Measurements from ENCODE around the gene BCL2.
A peak's percentile ranks its signal among the peaks of the same experiment; 100 is the strongest.

BCL2 gene

DNA sequence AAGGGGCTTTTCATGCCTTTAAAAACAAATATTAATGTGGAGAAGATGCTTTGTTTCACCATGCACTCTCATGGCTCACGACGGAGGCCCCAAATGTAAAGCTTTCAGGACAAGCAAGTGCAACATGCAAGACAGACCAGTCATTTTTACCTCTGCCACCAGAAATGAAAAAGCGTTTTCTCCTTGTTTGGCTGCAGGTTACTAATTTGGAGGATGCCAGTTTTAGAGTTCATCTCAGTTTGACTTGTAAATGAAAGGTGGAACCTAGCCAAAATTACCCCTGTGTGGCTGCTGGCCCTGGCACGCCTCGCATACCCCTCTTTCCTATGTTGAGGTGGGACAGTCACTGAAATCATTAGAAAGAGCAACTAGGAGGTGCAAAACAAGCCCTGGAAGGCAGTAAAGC, 138.6 kb downstream of the BCL2 start:
- no peak for DNase-seq (ENCODE audit: low spot score)

GRCh38 chr18:63180321-63180720, 139.2 kb downstream of the BCL2 start:
- DNase-seq (ENCODE audit: low spot score): no peak

GRCh38 chr18:63179422-63179821, 140.1 kb downstream of the BCL2 start:
- no peak for DNase-seq (ENCODE audit: low spot score)

GRCh38 chr18:63178971-63179370, 140.6 kb downstream of the BCL2 start:
- no peak for DNase-seq (ENCODE audit: low spot score)

DNA sequence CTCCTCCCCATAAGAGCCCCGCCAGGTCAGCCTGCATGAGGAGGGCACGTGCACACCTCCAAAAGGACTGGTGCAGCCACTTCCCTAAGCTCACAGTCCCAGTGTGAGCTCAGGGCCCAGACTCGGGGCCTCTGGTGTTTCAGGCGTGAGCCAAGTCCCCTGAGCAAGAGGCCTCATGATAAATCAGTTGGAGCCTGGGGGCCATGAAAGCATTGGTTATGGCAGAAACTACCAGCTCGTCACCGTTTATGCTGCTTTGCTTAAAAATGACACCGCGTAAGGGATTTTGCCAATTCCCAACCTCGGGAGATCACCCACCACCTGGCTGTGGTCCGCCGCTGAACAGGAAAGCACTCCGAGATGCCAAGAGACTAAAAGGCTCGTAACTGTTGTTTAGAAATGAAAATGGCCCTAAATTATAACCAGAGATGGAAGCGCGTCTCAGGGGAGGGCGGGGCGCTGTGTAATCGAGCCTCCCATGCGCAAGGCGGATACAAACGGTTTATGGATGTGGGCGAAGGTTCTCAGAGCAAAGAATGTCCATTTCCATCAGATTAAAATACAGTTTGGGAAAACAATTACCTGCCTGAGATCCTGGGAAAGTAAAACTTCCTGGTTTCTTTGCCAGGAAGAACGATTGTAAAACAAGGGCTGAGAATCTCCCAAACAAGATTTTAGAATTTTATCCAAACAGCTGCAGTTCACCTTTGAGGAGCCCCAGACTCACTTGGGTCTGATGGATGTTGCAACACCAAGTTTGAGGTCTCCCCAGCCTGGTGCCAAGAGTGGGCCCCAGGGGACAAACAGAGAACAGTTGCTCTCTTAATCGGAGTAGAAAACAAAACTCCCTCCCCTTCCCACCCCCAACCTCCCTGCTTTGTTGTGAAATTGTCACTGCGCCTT, 141.4 kb downstream of the BCL2 start:
- no peak for DNase-seq (ENCODE audit: low spot score)

DNA sequence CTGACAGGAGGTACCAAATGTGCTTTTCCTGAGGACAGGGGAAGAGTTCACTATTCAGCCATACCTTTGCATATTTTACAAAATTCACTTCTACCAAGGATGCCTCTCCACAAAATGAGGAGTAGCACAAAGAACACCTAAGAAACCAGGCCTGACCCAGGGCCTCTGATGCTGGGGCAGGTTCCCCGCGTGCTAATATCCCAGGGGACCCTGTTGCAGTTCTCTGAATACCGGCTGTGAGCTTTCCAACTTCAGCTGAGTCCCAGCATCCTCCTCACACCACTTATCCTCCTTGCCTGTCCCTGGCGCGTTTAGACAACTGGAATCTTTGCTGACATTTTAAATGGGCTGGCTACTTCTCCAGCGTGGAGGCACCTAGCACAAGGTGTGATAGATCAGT, 142.3 kb downstream of the BCL2 start:
- DNase-seq (ENCODE audit: low spot score): no peak

GRCh38 chr18:63175264-63175663, 144.3 kb downstream of the BCL2 start:
- DNase-seq (ENCODE audit: low spot score): no peak

- no peak for DNase-seq (ENCODE audit: low spot score)
Observed at GRCh38 chr18:63173983-63174382, 145.6 kb downstream of the BCL2 start.

- DNase-seq (ENCODE audit: low spot score): no peak
Observed at GRCh38 chr18:63169853-63170252, 149.7 kb downstream of the BCL2 start.

DNA sequence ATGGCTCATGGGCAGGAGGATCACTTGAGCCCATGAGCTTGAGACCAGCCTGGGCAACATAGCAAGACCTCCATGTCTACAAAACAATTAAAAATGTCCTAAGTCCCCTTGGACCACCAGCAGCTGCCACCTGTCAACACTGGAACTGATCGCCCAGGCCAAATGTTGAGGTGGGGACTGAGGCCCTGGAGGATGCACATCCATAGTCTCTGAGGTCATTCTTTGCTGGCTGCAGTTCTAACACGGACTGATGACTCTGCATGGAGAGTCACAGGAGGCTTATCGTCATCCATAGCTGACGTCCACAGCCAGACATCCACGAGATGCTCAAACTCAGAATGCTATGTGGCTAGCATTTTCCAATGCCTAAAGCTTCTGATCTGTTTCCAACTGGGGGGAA, 151.3 kb downstream of the BCL2 start:
- DNase-seq (ENCODE audit: low spot score): no peak

DNA sequence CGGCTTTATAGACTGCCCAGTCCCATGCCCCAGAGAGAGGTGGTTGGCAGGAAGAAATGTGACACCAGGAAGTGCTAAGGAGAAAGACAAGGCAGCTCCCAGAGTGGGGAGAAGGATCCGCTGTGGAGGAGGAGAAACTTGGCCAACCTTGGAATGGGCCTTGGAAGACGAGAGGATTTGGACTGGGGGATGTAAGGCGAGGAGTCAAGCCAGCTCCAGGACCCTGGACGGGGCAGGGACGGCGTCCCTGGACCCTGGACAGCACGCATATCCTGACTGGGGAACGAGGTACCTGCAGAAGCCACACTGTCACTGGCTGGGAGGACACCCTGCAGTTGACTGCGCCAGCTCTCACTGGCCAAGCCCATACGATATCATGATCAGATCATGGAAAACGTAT, 153.4 kb downstream of the BCL2 start:
- no peak for DNase-seq (ENCODE audit: low spot score)

DNA sequence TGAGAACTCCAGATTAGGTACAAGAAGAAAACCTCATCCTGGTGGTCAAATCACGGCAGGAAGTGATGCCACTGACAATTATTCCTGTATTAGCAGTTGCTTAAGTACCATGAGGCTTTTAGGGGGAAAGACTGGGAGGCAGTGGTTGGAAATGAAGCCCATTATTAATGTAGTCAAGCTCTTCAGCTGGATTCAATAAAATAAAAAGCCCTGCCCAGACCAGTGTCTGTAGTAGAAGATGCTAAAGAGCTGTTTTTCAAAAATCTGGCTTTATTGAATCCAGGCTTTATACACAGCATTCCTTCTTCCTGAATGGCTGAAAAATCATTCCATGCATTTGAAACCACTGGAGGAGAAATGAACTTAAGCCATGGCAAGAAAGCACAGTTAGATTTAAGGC, 155.2 kb downstream of the BCL2 start:
- DNase-seq (ENCODE audit: low spot score): no peak

DNA sequence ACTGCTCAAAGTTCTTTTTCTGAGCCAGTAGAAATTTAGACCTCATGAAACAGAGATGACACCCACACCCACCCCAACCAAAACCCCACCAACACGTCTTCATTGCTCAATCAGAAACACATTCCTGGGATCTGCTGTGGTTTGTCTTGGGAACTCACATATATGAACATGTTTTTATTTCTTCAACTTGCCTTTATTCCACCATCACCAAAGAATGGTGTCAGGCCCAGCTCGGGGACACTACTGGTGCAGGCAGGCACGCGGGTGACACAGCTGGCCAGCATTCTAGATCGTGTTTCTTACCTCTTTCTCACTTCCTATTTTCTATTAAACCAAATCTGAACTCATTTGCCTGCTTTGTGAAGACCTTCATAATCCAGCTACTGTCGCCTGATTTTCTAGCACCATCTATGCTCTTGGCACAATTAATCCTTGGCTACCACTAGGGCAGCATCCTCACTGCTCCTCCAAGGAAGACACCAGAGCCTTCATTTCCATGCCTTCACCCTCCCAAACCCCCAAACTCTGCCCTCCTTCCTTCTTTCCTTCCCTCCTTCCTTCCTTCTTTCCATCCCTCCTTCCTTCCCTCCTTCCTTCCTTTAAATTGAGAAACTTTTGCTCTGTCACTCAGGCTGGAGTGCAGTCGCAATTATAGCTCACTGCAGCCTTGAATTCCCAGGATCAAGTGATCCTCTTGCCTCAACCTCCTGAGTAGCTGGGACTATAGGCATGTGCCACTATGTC, 157.1 kb downstream of the BCL2 start:
- no peak for DNase-seq (ENCODE audit: low spot score)

DNA sequence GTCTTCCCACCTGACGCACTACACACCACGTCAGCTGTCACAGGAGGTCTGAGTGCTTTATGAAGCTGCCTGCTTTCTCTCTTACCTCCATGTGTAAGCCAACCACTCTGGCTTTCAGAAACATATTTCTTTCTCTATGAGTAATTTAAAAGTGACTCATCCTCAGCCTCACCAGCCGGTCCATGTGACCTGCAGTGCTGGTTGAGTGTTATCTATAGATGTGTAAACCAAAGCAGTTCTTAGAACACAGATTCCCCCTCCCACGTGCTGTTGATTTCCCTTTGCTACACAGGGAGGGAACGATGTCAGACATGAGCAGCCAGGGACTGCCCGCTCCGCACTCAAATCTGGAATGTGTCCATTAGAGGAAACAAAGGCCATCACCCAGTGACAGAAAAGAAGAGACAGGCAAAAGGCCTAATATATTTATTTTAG, 157.8 kb downstream of the BCL2 start:
- DNase-seq (ENCODE audit: low spot score): peak; percentile 88

DNA sequence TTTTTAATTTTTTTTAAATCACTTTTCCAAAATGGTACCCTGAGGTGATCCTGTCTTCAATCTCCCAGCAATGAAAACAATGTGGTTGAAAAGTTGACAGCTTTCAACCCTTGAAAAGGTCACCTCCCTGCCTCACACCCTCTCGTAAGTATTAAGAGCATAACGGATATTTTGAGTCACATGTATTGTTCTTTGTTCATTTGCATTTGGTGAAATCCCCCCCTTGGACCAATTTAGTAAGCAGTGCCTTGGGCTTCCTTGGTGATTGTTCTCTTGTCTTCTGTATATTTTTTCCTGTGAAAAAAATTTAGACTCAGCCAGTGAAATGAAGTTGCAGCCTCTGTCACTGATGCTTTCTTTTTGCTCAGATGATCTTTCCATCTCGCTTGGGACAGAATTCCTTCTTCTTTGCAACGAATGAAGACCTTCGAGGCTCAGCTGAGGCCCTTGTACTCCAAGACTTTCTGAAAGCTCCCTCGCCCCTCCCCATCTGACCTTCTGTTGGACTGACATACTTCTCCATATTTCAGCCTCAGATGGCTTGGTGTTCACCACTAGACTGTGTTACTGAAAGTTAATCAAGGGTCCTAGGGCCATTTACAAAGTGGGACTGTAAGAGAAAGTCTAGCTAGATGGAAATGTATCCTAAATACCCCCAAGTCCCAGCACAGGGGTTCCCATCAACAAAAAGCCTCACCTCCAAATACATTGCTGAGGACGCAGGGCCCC, 158.4 kb downstream of the BCL2 start:
- DNase-seq (ENCODE audit: low spot score): peak; percentile 67

DNA sequence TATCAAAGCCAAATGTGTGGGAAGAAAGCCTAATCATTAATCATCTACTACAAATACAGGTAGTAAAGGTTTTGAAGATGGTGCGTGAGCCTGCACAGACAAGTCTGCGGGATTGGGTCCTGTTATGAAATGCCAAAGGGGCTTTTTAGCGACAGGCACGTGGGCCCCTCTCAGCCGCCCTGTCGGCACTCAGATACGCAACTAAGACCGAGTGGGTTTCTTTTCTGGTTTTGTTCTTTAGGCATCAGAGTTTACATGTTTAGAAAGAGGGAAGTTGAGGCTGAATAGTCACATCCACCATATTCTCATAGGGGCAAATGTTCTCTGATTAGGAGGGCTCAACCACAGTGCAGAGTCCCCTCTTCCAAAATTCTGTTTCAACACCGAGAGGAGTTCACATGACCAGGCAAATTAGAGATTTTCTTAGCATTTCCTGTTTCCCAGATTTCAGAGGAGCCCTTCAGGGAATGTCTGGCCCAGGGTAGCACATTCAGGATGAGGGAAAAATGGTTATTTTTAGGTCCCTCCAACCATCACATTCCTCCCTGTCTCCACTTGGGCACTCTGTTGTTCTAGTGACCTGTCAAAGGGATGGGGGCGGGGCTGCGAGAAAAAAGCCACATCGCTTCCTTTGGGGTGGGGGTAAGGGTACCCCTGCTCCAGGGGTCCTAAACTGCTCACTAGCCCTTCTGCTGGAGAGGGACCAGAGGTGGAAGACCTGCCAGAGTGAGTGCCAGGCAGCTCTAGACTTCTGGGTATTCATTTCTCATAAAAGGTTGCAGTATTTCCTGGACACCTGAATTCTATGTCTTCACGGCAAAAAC, 159.2 kb downstream of the BCL2 start:
- DNase-seq (ENCODE audit: low spot score): peak; percentile 14

- DNase-seq (ENCODE audit: low spot score): no peak
Observed at GRCh38 chr18:63159590-63159989, 160.0 kb downstream of the BCL2 start.

GRCh38 chr18:63158676-63159291, 160.8 kb downstream of the BCL2 start:
- peak; percentile 21 for DNase-seq (ENCODE audit: low spot score)

DNA sequence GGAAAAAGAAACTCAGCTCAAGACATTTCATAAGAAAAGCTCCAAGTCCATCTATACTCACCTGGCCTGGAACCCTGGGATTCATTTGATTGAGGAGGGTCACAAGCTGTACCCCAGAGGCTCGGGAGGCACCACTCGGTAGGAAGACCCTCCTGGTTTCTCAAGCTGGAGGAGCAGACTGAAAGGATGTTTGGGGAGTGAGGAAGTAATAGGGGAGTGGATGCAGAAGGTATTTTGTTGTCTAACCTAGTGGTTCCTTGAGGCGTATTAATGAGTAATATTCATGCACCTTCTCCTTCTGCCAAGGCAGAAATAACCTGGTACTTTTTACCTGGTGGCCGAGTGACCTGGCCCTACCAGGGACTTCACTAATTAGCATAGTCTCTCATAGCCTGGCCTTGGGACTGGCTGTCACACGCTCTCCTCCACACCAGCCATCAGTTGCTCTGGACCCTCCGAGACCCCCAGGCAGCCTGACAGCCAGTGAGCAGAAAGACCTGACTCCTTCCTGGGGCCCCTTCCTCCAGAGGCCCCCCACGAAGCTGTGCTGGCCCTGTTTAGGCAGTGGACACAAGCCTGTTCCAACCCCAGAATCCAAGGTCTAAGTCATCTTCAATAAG, 161.4 kb downstream of the BCL2 start:
- no peak for DNase-seq (ENCODE audit: low spot score)

- DNase-seq (ENCODE audit: low spot score): peak; percentile 13
Observed at GRCh38 chr18:63157293-63158011, 162.1 kb downstream of the BCL2 start.

All from CD4-positive, alpha-beta T cell treated with Interleukin-6 at 100 ng/mL for 8 hours (primary cell).